Retinal pigment epithelial cell (primary cell): ENCODE measurements around the gene CATSPERE.
"Not testable (repeated sequence)": the region's sequence is repeated elsewhere in the genome, so short reads cannot be mapped to it uniquely, and the experiment has no call there.

Source experiments
- DNase-seq: peaks from one replicate; pipeline ENCODE4 v3.0.0-alpha.2; 2010; ENCODE audit warnings: low read depth
- H3K4me3 ChIP-seq: 2 replicates; pipeline ENCODE4 v1.5.1; 2011; ENCODE audit warnings: mild to moderate bottlenecking, low read length, control low read depth, moderate library complexity
- CTCF ChIP-seq: conservative IDR thresholded peaks from 2 replicates; pipeline ENCODE4 v1.5.1; 2011; ENCODE audit warnings: low read depth, low read length, control low read depth, inconsistent platforms

CATSPERE gene

GRCh38 chr1:244675167-244675566 is 214.1 kb downstream of the CATSPERE start:
- H3K4me3 ChIP-seq: no peak overlapping the region
- TF ChIP-seq CTCF: no peak
- no peak for DNase-seq

DNA sequence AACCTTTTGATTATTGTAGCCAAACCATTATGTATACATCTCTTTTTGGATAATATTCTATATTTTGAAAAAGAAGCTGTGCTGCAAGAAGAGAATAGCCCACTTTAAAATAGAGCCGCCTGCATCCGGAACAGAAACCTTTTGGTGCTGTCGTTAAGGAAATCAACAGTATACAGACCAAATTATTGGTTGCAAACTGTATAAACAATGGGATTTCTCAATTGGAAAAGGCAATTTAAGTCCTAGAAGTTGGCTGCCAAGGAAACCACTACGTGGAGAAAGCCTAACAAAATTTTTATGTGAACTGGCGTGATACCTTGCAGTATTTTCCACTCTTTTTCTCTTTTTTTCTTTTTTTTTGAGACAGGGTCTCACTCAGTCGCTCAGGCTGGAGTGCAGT is 217.6 kb downstream of the CATSPERE start:
- no peak for DNase-seq
- H3K4me3 ChIP-seq: no peak overlapping the region
- no peak for TF ChIP-seq CTCF

- no peak for TF ChIP-seq CTCF
- H3K4me3 ChIP-seq: no peak overlapping the region
- no peak for DNase-seq
Measured at GRCh38 chr1:244680667-244681066, 219.6 kb downstream of the CATSPERE start.

DNA sequence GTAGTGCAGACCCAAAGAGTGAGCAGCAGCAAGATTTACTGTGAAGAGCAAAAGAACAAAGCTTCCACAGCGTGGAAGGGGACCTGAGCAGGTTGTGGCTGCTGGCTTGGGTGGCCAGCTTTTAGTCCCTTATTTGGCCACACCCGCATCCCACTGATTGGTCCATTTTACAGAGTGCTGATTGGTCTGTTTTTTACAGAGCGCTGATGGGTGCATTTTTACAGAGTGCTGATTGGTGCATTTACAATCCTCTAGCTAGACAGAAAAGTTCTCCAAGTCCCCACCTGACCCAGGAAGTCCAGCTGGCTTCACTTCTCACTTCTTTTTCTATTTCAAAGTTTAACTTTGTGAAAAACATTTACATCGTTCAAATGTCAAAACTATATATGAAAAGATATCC is 221.0 kb downstream of the CATSPERE start:
- DNase-seq: not testable (repeated sequence)

More for the DNA sequence above, 221.0 kb downstream of the CATSPERE start:
- H3K4me3 ChIP-seq: not testable (repeated sequence)
